HG03097 (cell line): Measurements from ENCODE around the gene CYB5D1.
A peak's percentile ranks its signal among the peaks of the same experiment; 100 is the strongest.
"Not testable (repeated sequence)": the region's sequence is repeated elsewhere in the genome, so short reads cannot be mapped to it uniquely, and the experiment has no call there.

Experiments
- ATAC-seq: cut with Tn5 transposase; IDR thresholded peaks from one replicate; pipeline ENCODE4 v1.9.1; 2021; ENCODE audit not compliant: unreplicated experiment, low FRiP score

The CYB5D1 gene

GRCh38 chr17:7857713-7858521 lies at the start of gene CYB5D1:
CYB5D1 (plus strand) TSS chr17:7858003; CDS start chr17:7858135, 132 bp downstream.
- peak; percentile 44 for ATAC-seq

GRCh38 chr17:7809086-7809790 lies 48.6 kb upstream of the CYB5D1 start:
- ATAC-seq = no peak

- not testable (repeated sequence) for ATAC-seq
Observed at GRCh38 chr17:7809791-7810343, 47.9 kb upstream of the CYB5D1 start.

GRCh38 chr17:7811251-7811650 lies 46.6 kb upstream of the CYB5D1 start:
- ATAC-seq = no peak

GRCh38 chr17:7814969-7815368 lies 42.8 kb upstream of the CYB5D1 start:
- ATAC-seq = no peak

- ATAC-seq = no peak
Observed at GRCh38 chr17:7816926-7817642, 40.7 kb upstream of the CYB5D1 start.

GRCh38 chr17:7817643-7817964 lies 40.2 kb upstream of the CYB5D1 start:
- no peak for ATAC-seq

GRCh38 chr17:7818026-7818425 lies 39.8 kb upstream of the CYB5D1 start:
- ATAC-seq = no peak

GRCh38 chr17:7818746-7819645 lies 38.8 kb upstream of the CYB5D1 start:
- no peak for ATAC-seq

GRCh38 chr17:7820231-7820630 lies 37.6 kb upstream of the CYB5D1 start:
- ATAC-seq = no peak

- no peak for ATAC-seq
Observed at GRCh38 chr17:7822126-7822525, 35.7 kb upstream of the CYB5D1 start.

- ATAC-seq = no peak
Observed at GRCh38 chr17:7823581-7824001, 34.2 kb upstream of the CYB5D1 start.

GRCh38 chr17:7824021-7824924 lies 33.5 kb upstream of the CYB5D1 start:
- no peak for ATAC-seq

- no peak for ATAC-seq
Observed at GRCh38 chr17:7825206-7825990, 32.4 kb upstream of the CYB5D1 start.

- no peak for ATAC-seq
Observed at GRCh38 chr17:7830616-7831015, 27.2 kb upstream of the CYB5D1 start.

GRCh38 chr17:7831233-7831632 lies 26.6 kb upstream of the CYB5D1 start:
- no peak for ATAC-seq

GRCh38 chr17:7832431-7832830 lies 25.4 kb upstream of the CYB5D1 start:
- no peak for ATAC-seq

GRCh38 chr17:7833011-7833794 lies 24.6 kb upstream of the CYB5D1 start:
- no peak for ATAC-seq
